K562 (cell line): ENCODE results near the gene GATA1. TPM values are rescaled to one million over a fixed set of nuclear protein-coding genes. Genes with fewer than 3 reads are reported as not detected.
A peak's percentile ranks its signal among the peaks of the same experiment; 100 is the strongest.

Experiments
- ADNP ChIP-seq: fragments of 200-800 bp; sonication (Bioruptor generic); IDR thresholded peaks from 2 replicates; pipeline ENCODE4 v1.6.1; 2016; ENCODE audit warnings: missing genetic modification characterization, missing compliant biosample characterization
- CBX3 ChIP-seq, 2 experiments: IDR thresholded peaks; 1 replicate in 1 of 2; 2 replicates in 1 of 2; pipeline ENCODE4 v1.6.1; 2012; ENCODE audit warnings: inconsistent platforms in 2 of 2, low read length in 2 of 2, borderline replicate concordance in 1 of 2, control low read depth in 1 of 2
- CEBPG ChIP-seq, 3 experiments: fragments of 200-800 bp in 1 of 3; sonication (Bioruptor generic) in 1 of 3; sonication (generic) in 1 of 3; formaldehyde crosslinking in 1 of 3; IDR thresholded peaks in 2 of 3; conservative IDR thresholded peaks in 1 of 3; 2 replicates each; pipeline versions ENCODE4 v1.6.1 to v1.8.0; 2016 to 2022; ENCODE audit warnings: missing compliant biosample characterization in 2 of 3, missing genetic modification characterization in 2 of 3, mild to moderate bottlenecking in 1 of 3, missing genetic modification reagents in 1 of 3
- CHCHD3 ChIP-seq: fragments of 250-450 bp; sonication (Bioruptor Pico); IDR thresholded peaks from 2 replicates; pipeline ENCODE4 v2.1.2; 2022; ENCODE audit warnings: mild to moderate bottlenecking
- HDAC6 ChIP-seq: IDR thresholded peaks from 2 replicates; pipeline ENCODE4 v1.6.1; 2012; ENCODE audit warnings: low read depth, mild to moderate bottlenecking, control low read depth, inconsistent platforms, low read length, moderate library complexity
- KDM1A ChIP-seq, 2 experiments: fragments of 450-650 bp; IDR thresholded peaks; 2 replicates each; pipeline ENCODE4 v1.6.1; 2016; ENCODE audit warnings: mild to moderate bottlenecking in 2 of 2
- NCOA6 ChIP-seq: fragments of 450-650 bp; IDR thresholded peaks from 2 replicates; pipeline ENCODE4 v1.6.1; 2017; ENCODE audit warnings: mild to moderate bottlenecking
- NR2C1 ChIP-seq, 2 experiments: fragments of 450-650 bp; IDR thresholded peaks; 2 replicates each; pipeline ENCODE4 v1.6.1; 2017; ENCODE audit warnings: mild to moderate bottlenecking in 2 of 2, antibody characterized with exemption in 1 of 2, inconsistent platforms in 1 of 2, missing compliant biosample characterization in 1 of 2, missing genetic modification characterization in 1 of 2
- RFX1 ChIP-seq: fragments of 450-650 bp; IDR thresholded peaks from 2 replicates; pipeline ENCODE4 v1.6.1; 2016; ENCODE audit warnings: mild to moderate bottlenecking, moderate library complexity
- RNF2 ChIP-seq: sonication (generic); IDR thresholded peaks from 2 replicates; pipeline ENCODE4 v1.6.1; 2016
- SMARCC2 ChIP-seq: fragments of 450-650 bp; IDR thresholded peaks from 2 replicates; pipeline ENCODE4 v1.6.1; 2017; ENCODE audit warnings: antibody characterized with exemption, moderate library complexity, mild to moderate bottlenecking, low read depth
- SPI1 ChIP-seq: IDR thresholded peaks from 2 replicates; pipeline ENCODE4 v1.6.1; 2011; ENCODE audit warnings: low read depth, low read length, control low read depth, borderline replicate concordance
- TBP ChIP-seq: optimal IDR thresholded peaks from 2 replicates; pipeline ENCODE3; 2011; ENCODE audit warnings: low read depth, low read length, improper control_type of control experiment
- ZNF165 ChIP-seq: fragments of 250-450 bp; sonication (Bioruptor Pico); IDR thresholded peaks from 2 replicates; pipeline ENCODE4 v1.4.0; 2020; ENCODE audit warnings: borderline replicate concordance
- ZNF3 ChIP-seq: fragments of 250-450 bp; sonication (Bioruptor Pico); IDR thresholded peaks from 2 replicates; pipeline ENCODE4 v1.5.0; 2021; ENCODE audit warnings: mild to moderate bottlenecking, moderate library complexity
- polyA plus RNA-seq, 8 experiments: library from polyadenylated mRNA; depleted of rRNA in 4 of 8; stranded (reverse) in 5 of 8; unstranded in 3 of 8; fragments of >200 nt; fragmentation: Nextera tagmentation in 2 of 8; fragmentation: Illumina TruSeq in 1 of 8; extraction: Ambion mirVana in 2 of 8; extraction: Trizol in 1 of 8; gene quantifications; 2 replicates each; pipeline versions ENCODE4 v1.2.1 to v1.2.3, GENCODE V29; 2011 to 2014; ENCODE audit warnings: inconsistent platforms in 1 of 8, missing spikeins in 1 of 8
- total RNA-seq, 7 experiments: library from RNA; depleted of rRNA in 6 of 7; stranded (reverse); fragments of >200 nt in 6 of 7; fragmentation: Illumina TruSeq in 2 of 7; extraction: Trizol in 2 of 7; gene quantifications; 2 replicates each; pipeline versions ENCODE4 v1.2.1 to v1.2.3, GENCODE V29; 2011 to 2021; ENCODE audit warnings: low replicate concordance in 1 of 7
- TF ChIP-seq, protein P1 (sequence below): IDR thresholded peaks from 2 replicates; pipeline ENCODE4 v1.6.1; 2016; ENCODE audit warnings: missing genetic modification characterization, missing compliant biosample characterization
- TF ChIP-seq, protein P2 (sequence below), 2 experiments: fragments of 450-650 bp; formaldehyde crosslinking in 1 of 2; IDR thresholded peaks; 2 replicates each; pipeline versions ENCODE4 v1.4.0 to v1.6.1; 2014 to 2020; ENCODE audit warnings: mild to moderate bottlenecking in 2 of 2, borderline replicate concordance in 1 of 2, low read depth in 1 of 2
- TF ChIP-seq, protein P3 (sequence below): sonication (generic); formaldehyde crosslinking; IDR thresholded peaks from 2 replicates; pipeline ENCODE4 v1.8.0; 2023; ENCODE audit warnings: mild to moderate bottlenecking, missing genetic modification reagents

The GATA1 gene
- total and polyA plus RNA-seq, 9 of the 15 experiments (the other 6 are each of a cell fraction or from before 2014, with no cell fraction given), result 11.9 to 291 (median 116) TPM

DNA sequence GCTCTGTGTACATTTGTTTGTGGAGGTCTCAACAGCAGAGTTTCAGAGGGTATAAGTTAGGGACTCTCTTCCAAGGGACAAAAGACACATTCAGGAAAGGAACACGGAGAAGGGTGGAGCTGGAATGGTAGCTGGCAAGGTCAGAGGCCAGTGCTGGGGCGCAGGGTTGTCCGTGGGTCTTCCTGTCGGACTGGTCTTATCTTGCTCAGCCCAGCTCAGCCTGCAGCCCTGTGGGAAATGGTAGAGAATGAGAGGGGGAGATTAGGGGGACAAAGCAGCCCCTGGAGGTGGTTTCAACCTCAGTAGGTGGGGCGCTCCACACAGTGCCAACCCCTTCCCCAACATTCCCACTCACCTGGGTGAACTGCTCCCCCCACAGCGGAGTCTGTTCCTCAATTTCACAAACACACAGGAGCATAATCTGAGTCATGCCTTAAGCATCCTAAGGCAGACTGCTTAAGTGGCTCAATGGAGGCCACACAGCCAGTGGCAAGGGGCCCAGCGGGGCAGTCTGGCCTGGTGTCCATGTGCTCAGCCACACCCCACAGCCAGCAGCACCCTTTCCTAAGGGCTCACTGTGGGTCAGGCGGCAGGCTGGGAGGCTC, 8.6 kb downstream of the GATA1 start (continued):
- no peak for TF ChIP-seq TBP
- no peak for TF ChIP-seq SMARCC2
- no peak for TF ChIP-seq RFX1
- TF ChIP-seq CBX3 (IDR thresholded peaks at IDR 0.05; ENCODE audit: borderline replicate concordance in 1 of 2, low read length in 2 of 2), result no peak
- TF ChIP-seq ZNF3, result no peak
- no peak for TF ChIP-seq NR2C1 (IDR thresholded peaks at IDR 0.05)
- TF ChIP-seq NR2C1 (tag; IDR thresholded peaks at IDR 0.05), result peak; percentile 62
- no peak for TF ChIP-seq ADNP (tag)
- peak; percentile 58; the same call in 1 of the 2 replicates for TF ChIP-seq SPI1
- no peak for TF ChIP-seq HDAC6
- TF ChIP-seq NCOA6, result no peak
- TF ChIP-seq CEBPG (CRISPR knock-in tag; IDR thresholded peaks at IDR 0.05), result no peak; the same call in 1 of the 2 replicates
- no peak for TF ChIP-seq CEBPG (tag; conservative IDR thresholded peaks at IDR 0.05 in 1 of 2, IDR thresholded peaks at IDR 0.05 in 1 of 2)
- TF ChIP-seq, protein P1, sequence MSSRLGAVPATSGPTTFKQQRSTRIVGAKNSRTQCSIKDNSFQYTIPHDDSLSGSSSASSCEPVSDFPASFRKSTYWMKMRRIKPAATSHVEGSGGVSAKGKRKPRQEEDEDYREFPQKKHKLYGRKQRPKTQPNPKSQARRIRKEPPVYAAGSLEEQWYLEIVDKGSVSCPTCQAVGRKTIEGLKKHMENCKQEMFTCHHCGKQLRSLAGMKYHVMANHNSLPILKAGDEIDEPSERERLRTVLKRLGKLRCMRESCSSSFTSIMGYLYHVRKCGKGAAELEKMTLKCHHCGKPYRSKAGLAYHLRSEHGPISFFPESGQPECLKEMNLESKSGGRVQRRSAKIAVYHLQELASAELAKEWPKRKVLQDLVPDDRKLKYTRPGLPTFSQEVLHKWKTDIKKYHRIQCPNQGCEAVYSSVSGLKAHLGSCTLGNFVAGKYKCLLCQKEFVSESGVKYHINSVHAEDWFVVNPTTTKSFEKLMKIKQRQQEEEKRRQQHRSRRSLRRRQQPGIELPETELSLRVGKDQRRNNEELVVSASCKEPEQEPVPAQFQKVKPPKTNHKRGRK, result no peak
- TF ChIP-seq CHCHD3 (CRISPR knock-in tag), result no peak
- TF ChIP-seq RNF2, result no peak
- TF ChIP-seq KDM1A (IDR thresholded peaks at IDR 0.05), result no peak
- TF ChIP-seq ZNF165 (CRISPR knock-in tag), result no peak
- TF ChIP-seq, protein P2, sequence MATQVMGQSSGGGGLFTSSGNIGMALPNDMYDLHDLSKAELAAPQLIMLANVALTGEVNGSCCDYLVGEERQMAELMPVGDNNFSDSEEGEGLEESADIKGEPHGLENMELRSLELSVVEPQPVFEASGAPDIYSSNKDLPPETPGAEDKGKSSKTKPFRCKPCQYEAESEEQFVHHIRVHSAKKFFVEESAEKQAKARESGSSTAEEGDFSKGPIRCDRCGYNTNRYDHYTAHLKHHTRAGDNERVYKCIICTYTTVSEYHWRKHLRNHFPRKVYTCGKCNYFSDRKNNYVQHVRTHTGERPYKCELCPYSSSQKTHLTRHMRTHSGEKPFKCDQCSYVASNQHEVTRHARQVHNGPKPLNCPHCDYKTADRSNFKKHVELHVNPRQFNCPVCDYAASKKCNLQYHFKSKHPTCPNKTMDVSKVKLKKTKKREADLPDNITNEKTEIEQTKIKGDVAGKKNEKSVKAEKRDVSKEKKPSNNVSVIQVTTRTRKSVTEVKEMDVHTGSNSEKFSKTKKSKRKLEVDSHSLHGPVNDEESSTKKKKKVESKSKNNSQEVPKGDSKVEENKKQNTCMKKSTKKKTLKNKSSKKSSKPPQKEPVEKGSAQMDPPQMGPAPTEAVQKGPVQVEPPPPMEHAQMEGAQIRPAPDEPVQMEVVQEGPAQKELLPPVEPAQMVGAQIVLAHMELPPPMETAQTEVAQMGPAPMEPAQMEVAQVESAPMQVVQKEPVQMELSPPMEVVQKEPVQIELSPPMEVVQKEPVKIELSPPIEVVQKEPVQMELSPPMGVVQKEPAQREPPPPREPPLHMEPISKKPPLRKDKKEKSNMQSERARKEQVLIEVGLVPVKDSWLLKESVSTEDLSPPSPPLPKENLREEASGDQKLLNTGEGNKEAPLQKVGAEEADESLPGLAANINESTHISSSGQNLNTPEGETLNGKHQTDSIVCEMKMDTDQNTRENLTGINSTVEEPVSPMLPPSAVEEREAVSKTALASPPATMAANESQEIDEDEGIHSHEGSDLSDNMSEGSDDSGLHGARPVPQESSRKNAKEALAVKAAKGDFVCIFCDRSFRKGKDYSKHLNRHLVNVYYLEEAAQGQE (IDR thresholded peaks at IDR 0.05; ENCODE audit: borderline replicate concordance), result peak; percentile 65
- TF ChIP-seq, protein P2 (CRISPR knock-in tag; IDR thresholded peaks at IDR 0.05; ENCODE audit: low read depth), result no peak
- TF ChIP-seq, protein P3, sequence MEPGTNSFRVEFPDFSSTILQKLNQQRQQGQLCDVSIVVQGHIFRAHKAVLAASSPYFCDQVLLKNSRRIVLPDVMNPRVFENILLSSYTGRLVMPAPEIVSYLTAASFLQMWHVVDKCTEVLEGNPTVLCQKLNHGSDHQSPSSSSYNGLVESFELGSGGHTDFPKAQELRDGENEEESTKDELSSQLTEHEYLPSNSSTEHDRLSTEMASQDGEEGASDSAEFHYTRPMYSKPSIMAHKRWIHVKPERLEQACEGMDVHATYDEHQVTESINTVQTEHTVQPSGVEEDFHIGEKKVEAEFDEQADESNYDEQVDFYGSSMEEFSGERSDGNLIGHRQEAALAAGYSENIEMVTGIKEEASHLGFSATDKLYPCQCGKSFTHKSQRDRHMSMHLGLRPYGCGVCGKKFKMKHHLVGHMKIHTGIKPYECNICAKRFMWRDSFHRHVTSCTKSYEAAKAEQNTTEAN, result no peak
